Heart left ventricle (tissue), 13 donors: ENCODE results near the gene EFCAB12.

Source experiments
- CTCF ChIP-seq, 12 donors: fragments of 200-600 bp; sonication (generic) in 4 of 12; IDR thresholded peaks; one replicate each; pipeline versions ENCODE4 v1.5.0 to v1.8.0; 2018 to 2022; ENCODE audit warnings: antibody characterized with exemption in 12 of 12, mild to moderate bottlenecking in 5 of 12
- POLR2A ChIP-seq, 2 donors: fragments of 450-650 bp; IDR thresholded peaks; one replicate each; pipeline ENCODE4 v1.6.1; 2017; ENCODE audit warnings: antibody characterized with exemption in 2 of 2, mild to moderate bottlenecking in 2 of 2, moderate library complexity in 2 of 2
- donor health status: ischemic (EF 13 %, LVEDD 7.1; RV severe dilation, severe dysfunction).
- donor health status: DM: no; HTN: yes; CAD: no.
- donor health status: DM: no; HTN: no; CAD: no.
- donor health status: ischemic (EF 25% LVEDD 6.9; RV normal size, moderate dysfunction).
- donor health status: ischemic (EF 25% LVEDD 5.7; RV mildly dilated, moderate dysfunction).
- donor health status: ischemic (EF 35%, LVEDD 5.7; RV mildly dilated, moderate dysfunction).
- donor health status: nonischemic (EF 11% LVEDD 7.7; RV severe dilation, severe dysfunction).
- donor health status: DM: yes; HTN: yes; CAD: no.
- donor health status: PGD.
- donor health status: ischemic (EF 29% LVEDD 5.4; RV normal size, mild dysfunction).
- donor health status: nonischemic (EF 23%, LVEDD 6.1; RV moderate dilation, normal function).

- TF ChIP-seq CTCF (IDR thresholded peaks at IDR 0.05) (no peak), POLR2A (IDR thresholded peaks at IDR 0.05) (no peak)
Observed at GRCh38 chr3:129384594-129385323, 43.7 kb downstream of the EFCAB12 start.
